CD4-positive, alpha-beta T cell treated with Interleukin-17A for 4 hours (primary cell): ENCODE results near the gene DCAF6.

ENCODE experiments used
- DNase-seq: peaks from one replicate; pipeline ENCODE4 v3.0.0-alpha.2; 2020; ENCODE audit warnings: mixed read lengths

Gene DCAF6

GRCh38 chr1:168088511-168089325, 152.2 kb downstream of the DCAF6 start:
- no peak for DNase-seq

GRCh38 chr1:168089326-168089978, 153.0 kb downstream of the DCAF6 start:
- DNase-seq, result no peak

GRCh38 chr1:168089979-168090337, 153.5 kb downstream of the DCAF6 start:
- DNase-seq, result no peak

DNA sequence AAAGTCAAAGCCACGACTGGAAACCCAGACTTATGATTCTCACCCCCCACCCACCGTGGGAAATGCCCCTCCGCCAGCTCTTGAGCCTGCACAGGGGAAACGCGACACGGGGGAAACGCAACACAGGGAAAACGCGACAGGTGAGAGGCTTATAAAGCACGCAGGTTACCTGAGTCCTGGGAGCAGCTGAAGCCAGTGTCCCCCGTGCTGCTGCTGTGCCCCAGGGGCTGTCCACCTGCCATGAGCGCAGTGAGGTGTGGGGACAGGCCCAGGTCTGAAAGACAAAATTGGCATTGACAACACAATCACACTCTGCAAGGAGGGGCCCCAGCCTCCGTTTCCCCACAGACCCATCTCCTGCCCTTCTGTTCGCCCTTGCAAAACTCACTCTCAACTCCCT, 153.9 kb downstream of the DCAF6 start:
- no peak for DNase-seq

GRCh38 chr1:168091063-168091462, 154.6 kb downstream of the DCAF6 start:
- no peak for DNase-seq

DNA sequence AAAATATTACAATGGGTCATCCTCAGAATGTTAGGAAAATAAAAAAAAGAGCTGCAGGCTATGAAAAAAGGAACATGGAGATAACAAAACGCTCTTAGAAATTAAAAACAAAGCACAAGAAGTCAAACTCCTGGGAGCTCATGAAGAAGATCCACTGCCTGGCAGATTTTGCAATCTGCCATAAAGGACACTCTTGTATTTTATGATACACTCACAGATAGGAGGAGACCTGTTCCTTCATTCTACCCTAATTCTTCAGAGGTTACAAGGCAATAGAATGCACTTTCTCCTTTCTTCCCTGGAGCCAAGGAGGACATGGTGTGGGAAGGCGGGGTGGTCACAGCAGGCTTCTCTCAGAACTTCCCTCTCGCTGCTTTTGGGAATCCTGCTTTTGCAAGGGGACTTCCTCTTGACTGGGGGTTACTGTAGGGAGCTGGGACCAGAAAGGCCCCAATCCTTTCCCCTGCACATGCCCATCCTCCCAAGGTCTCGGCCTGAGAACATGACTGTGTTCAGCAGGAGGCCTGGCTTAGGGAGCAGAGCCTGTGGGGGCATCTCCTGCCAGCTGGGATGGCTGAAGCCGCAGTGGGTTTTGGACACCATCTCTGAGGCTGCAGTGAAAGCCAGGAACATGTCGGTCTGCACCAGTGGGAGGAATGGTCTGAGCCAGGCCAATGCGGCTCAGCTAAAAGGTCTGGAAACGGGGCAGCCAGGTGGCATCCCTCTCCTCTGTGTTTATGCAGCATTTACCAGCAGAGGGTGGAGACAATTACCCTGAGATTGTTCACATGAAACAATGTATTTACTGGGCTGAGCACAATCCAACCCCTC, 155.5 kb downstream of the DCAF6 start:
- DNase-seq, result no peak

GRCh38 chr1:168092566-168093355, 156.3 kb downstream of the DCAF6 start:
- no peak for DNase-seq

- no peak for DNase-seq
These were observed 157.1 kb downstream of the DCAF6 start for GRCh38 chr1:168093616-168094015.

DNA sequence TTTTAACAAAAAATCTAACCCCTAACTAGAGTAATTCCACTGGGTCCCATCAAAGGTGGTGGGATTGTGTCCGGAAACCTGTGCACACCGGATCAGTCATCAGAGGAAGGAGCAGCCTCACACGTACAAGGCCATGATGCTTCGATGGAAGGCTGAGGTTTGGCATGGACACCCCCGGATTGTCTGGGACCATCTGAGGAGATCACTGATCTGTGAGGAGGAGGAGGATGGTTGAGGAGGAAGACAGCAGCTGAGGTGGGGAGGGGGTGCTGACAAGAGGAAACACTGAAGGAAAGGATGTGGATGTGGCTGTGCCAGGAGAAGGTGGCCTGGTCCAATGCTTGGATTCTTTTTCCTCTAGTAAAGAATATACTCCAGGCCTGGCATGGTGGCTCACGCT, 159.0 kb downstream of the DCAF6 start:
- DNase-seq, result no peak

DNA sequence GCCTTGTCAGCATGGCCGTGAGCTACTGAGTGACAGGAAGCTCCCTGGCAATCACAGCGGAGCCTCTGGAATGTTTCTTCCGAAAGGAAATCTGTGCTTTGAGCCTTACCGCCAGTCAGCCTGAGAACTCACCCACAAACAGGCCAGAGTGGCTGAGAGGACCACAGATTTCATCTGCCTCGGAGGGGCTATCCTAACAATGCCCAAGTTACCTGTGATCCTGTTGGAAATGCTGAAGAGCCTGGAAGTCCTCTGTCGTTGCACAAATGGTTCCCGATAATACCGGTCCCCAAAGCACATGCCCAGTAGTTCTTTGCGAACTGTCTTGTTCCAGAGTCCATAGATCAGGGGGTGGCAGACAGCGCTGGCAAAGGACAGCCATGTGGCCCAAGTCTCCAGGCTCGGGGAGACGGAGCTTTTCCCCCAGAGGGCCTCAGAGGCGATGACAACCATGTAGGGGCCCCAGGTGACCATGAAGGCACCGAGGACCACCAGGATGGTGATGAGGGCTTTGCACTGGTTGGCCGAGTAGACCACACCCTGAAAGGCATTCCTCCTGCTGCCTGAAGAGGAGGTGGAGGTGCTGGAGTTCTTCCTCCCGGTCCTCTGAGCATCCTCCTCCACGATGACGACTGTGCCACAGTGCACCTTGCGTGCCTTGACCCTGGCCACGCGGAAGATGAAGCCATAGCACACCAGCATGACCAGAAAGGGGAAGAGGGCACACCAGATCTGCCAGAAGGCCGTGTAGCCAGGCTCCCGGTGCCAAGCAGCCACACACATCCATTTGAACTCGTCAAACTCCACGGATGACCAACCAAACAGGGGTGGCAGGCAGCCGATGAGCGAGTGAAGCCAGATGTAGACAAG, 160.0 kb downstream of the DCAF6 start:
- DNase-seq, result no peak

DNA sequence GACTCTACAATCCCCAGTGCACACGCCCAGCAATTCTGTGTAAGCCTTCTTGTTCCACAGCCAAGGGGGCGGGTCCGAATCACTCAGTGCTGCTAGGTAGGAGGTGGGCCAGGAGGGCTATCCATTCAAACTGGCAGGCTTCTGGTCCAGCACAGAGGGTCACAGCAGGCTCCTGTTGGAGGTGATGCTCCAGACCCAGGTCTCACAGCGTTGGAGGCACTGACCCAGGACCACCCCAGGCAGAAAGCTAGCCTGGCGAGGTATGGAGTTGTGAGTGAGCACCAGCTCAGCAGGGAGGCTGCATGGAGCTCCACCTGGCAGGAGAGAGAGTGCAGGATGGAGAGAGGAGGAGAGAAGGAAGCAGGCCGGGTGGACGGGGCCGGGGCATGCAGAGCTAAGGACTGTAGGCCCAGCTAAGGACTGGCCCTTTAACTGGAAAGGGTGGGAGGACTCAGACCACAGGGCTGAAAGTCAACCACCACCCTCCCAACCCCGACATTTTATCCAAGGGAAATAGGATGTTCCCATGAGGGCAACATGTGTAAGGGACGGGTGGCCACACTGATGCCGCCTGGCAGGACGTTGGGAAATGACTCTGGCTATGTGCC, 161.5 kb downstream of the DCAF6 start:
- DNase-seq, result no peak

DNA sequence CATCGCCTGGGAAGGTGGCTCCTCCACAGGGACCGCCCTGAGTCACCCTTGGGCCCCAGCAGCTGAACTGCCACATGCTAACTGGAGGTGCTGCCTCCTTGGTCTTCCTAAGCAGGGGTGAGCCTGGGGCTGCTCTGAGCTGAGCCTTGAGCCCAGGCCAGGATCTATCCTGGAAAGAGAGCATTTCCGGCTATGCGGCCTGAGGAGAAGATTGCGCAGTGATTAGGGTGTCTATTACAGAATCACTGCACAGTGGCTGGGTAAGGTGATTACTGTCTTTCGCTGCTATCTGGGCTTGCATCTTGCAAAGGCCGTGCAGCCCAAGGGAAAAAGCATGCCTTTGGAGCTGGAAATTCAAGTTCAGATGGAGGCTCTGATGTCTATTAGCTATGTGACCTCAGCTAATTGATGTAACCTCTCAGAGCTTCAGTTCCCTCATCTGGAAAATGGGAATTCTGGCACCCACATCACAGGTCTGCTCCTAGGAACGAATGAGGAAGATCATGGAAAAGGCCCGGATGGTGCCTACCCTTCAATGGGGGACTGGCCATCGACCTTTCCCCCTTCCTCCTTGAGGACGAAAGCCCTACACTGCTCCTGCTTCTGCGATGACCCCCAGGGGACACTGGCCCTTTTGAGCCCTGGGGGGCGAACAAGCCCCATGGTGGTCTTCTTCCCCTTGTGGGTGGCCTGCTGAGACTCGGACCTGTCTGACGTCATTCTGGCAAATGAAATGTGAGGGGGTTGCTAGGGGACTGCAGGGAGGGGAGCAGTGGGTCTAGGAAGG, 162.2 kb downstream of the DCAF6 start:
- DNase-seq, result no peak

DNA sequence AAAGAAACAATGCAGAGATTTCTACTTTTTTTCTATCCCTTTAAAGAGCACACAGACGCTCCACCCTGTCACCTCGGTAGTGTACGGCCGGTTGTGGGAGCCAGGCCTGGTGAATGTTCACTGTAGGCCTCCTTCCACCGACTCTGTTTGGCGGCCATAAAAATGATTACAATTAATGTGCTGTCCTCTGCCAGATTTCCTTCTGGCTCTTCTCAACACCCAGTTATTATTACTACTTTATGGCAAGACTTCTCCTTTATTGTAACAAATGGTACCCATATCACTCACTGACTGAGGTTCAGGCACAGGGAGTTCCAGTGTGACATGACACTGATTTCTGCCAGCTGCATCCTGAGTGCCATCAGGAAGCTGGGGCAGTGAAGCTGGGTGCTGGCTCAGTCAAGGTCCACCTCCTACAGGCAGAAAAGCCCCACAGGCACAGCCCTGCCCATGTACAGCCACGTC, 162.9 kb downstream of the DCAF6 start:
- DNase-seq, result no peak

GRCh38 chr1:168100315-168101002, 164.0 kb downstream of the DCAF6 start:
- no peak for DNase-seq

DNA sequence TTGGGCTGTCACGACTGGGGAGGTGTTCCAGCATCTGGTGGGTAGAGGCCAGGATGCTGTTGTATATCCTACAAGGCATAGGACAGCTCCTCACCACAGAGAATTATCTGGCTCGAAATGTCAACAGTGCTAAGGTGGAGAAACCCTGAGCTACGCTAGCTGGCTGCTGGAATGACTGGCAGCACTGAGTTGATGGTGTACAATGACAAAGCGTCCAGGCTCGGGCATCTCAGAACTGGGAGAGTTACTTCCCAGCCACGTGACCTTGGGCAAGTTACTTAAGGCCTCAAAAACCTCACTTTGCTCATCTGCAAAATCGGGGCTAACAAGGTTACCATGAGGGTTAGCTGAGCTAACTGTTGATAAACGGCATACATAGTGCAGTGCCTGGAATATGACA, 164.9 kb downstream of the DCAF6 start:
- DNase-seq, result no peak

GRCh38 chr1:168102487-168102886, 166.0 kb downstream of the DCAF6 start:
- DNase-seq, result no peak

DNA sequence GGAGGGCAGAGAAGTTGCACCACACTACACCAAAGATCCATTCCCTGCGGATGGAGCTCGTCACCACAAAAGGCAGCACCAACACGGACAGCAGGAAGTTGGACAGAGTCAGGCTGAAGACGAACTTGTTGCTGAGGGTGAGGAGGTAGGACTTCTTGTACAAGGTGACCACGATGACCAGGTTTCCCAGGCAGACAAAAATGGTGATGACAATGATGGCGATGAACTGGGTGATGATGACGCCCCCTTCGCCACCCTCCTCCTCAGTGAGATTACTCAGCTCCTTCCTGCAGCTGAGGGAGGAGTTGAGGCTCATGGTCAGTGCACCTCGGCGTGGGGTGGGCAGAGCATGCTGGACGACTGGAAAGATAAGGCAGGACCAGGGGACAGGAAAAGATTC, 168.1 kb downstream of the DCAF6 start:
- DNase-seq, result no peak

- DNase-seq, result no peak
These were observed 169.4 kb downstream of the DCAF6 start for GRCh38 chr1:168105846-168106245.

- DNase-seq, result no peak
These were observed 169.8 kb downstream of the DCAF6 start for GRCh38 chr1:168106274-168106673.
